Measurements from ENCODE around the gene C1orf53.
A peak's percentile ranks its signal among the peaks of the same experiment; 100 is the strongest.
"Not testable (repeated sequence)": the region's sequence is repeated elsewhere in the genome, so short reads cannot be mapped to it uniquely, and the experiment has no call there.

The C1orf53 gene

GRCh38 chr1:197921235-197922069 lies 19.0 kb downstream of the C1orf53 start:
- DNase-seq (ENCODE audit: low spot score) = no peak

- no peak for DNase-seq (ENCODE audit: low spot score)
Observed at GRCh38 chr1:197922070-197922390, 19.6 kb downstream of the C1orf53 start.

DNA sequence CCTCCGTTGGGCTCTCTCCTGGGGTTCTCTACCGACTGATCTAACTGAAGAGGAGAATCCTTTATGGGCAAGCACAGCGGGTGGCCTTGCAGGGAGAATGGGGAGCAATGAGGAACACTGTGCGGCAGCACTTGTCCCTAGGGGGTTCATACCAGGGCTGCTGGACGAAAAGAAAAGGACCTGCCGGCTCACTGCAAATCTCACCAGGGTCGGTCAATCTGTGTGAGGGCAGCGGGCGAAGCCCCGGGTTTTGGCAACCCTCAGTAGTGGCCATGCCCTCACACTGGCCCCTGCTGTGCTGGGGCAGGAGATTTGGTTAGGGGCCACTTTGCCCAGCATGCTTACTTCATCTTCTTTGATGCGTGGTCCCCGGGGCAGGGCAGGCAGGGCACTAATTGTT lies 20.6 kb downstream of the C1orf53 start:
- no peak for DNase-seq (ENCODE audit: low spot score)

GRCh38 chr1:197924516-197925123 lies 22.2 kb downstream of the C1orf53 start:
- peak; percentile 33 for DNase-seq (ENCODE audit: low spot score)

- no peak for DNase-seq (ENCODE audit: low spot score)
Observed at GRCh38 chr1:197927908-197928665, 25.7 kb downstream of the C1orf53 start.

GRCh38 chr1:197928849-197929336 lies 26.5 kb downstream of the C1orf53 start:
- DNase-seq (ENCODE audit: low spot score) = no peak

- no peak for DNase-seq (ENCODE audit: low spot score)
Observed at GRCh38 chr1:197933016-197933415, 30.6 kb downstream of the C1orf53 start.

- DNase-seq (ENCODE audit: low spot score) = no peak
Observed at GRCh38 chr1:197933647-197934046, 31.2 kb downstream of the C1orf53 start.

DNA sequence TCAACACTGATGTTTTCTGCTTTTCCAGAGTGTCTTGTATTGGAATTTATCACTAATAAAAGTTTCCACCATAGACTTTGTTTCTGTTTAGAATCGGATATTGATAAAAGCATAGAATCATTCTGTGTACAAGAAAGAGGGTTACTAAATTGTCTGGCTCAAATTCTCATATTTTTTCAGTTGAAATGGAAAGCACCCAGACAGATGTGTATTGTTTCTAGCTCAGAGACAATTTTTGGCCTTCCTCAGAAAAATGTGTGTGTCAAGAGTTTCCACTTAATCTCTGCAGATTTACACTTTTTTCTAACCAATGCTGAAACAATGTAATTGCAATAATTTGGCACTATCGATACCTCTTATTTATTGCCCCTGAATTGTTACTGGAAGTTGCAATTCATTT lies 35.0 kb downstream of the C1orf53 start:
- no peak for DNase-seq (ENCODE audit: low spot score)

DNA sequence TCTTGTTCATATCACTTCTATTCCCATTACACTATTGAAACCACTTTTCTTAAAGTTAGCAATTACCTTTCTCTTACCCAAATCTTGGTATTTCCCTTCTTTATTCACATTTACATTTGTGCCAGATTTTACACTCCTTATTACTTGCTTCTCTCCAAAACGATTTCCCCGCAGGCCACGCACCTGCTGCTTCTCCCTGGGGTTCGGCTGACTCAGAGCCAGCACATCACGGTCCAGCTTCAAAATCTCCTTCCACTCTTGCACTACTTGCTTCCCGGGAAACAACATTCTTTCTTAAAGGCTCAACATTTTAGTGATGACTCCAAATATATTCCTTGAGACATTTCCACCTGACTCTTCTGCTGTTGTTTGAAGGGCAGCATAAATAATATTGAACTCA lies 35.5 kb downstream of the C1orf53 start:
- DNase-seq (ENCODE audit: low spot score) = no peak

GRCh38 chr1:197939159-197939980 lies 36.9 kb downstream of the C1orf53 start:
- DNase-seq (ENCODE audit: low spot score) = not testable (repeated sequence)

DNA sequence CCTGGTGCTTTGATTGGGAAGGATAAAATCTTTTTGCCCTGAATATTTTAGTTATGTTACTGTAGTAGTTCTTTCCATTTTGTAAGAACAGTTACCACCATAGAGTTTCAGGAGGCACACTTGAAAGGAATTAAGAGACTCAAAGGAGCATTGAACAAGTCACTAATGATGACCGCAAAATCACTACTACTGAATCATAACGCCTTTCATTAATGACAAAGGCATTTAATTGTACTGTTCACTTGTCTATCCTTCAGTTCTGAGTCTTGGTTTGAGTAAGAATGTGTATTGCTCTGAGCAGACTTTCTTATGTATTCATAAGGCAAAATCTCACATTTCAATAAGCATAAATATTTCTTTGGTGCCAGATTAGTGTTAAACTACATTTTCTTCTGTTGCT lies 39.6 kb downstream of the C1orf53 start:
- no peak for DNase-seq (ENCODE audit: low spot score)

DNA sequence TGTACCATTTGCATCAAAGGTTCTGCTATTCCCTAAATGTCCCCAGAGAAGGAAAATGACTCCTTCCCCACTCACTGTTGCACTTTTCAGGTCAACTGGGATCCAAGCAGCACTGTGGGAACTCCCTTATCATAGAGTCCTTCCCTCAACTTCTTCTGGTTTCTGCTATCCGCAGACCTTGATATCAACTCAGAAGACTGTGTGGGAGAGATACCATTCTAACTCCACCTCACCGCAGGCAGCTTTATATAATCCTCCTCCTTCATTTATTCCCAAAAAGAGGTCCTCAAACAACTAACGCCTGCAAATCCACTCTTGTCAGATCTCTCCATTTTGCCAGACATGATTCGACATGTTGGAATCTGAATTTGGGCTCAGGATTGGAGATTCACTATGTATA lies 42.1 kb downstream of the C1orf53 start:
- DNase-seq (ENCODE audit: low spot score) = no peak

DNA sequence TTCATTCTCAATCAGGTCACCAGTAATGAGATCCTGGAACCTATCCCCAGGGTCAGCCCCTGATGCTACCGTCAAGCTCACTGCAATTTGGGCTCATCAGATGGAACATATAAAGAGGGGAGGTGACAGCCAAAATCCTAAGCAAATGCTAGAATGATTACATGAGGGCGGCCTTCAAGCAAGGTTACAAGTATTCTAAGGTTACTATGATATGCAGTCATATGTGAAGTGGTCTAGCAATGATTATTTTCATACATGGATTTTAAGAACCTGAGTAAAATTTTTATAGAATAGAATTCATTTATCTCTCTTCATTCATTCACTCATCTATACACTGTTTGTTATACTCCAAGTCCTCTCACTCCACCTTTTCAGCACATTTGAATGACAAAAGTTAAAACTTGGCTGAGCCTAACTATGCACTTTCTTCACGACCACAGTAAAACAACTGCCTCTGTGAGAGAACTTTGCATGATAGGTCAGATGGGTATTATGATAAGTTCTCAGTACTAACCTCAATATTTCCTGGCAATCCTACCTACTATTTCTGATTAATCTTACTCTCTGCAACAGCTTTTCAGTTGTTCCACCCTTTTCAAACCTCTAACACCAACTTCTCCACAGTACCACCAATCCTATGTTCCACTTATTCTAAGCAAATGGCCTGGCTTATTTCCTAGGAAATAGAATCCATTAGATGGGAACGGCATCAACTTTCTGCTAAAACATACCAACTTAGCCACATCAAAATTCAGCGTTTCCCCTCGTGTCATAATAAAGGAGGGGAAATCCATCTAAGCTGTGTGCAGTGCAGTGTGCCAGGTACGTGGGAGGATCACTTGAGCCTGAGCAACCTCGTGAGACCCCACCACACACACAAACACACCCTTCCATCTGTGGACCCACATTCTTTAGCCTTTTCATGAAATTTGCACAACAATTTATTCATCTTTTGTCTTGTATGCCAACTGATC lies 46.8 kb downstream of the C1orf53 start:
- peak; percentile 17 for DNase-seq (ENCODE audit: low spot score)

- no peak for DNase-seq (ENCODE audit: low spot score)
Observed at GRCh38 chr1:197951089-197951488, 48.7 kb downstream of the C1orf53 start.

DNA sequence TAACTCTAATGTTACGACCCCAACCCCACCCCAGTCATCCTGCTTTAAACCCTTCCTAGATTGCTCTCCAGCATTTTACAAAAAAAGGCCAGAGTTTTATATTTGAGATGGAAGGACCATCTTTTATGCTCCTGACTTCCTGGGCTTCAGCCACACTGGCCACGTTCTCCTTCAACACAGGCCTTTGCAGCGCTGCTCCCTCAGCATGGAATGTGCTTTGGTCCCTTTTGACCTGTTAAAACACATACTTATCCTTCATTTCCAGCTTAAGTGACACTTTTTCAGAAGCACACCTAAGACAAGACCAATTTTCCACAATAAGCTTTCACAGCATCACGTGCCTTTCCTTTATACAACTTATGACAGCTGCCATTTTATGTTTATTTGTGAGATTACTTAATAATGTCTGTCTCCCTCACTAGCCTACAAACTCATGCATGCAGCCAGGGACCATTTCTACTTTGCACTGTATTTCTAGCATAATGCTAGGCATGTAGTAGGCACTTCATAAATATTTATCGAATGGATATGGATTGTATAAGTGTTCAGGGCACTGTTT lies 49.3 kb downstream of the C1orf53 start:
- no peak for DNase-seq (ENCODE audit: low spot score)

GRCh38 chr1:197953472-197953871 lies 51.0 kb downstream of the C1orf53 start:
- DNase-seq (ENCODE audit: low spot score) = not testable (repeated sequence)

GRCh38 chr1:197954718-197955418 lies 52.4 kb downstream of the C1orf53 start:
- DNase-seq (ENCODE audit: low spot score) = no peak

GRCh38 chr1:197955486-197956394 lies 53.3 kb downstream of the C1orf53 start:
- DNase-seq (ENCODE audit: low spot score) = no peak
